ENCODE data around the gene CFLAR.
"Not testable (repeated sequence)": the region's sequence is repeated elsewhere in the genome, so short reads cannot be mapped to it uniquely, and the experiment has no call there.

CFLAR gene

GRCh38 chr2:201118961-201119854 is 3.2 kb downstream of the CFLAR start:
- no peak for DNase-seq (ENCODE audit: low read depth in 2 of 2)

- DNase-seq (ENCODE audit: low read depth in 2 of 2): no peak
Observed at GRCh38 chr2:201122276-201122675, 6.3 kb downstream of the CFLAR start.

GRCh38 chr2:201126308-201127151 is 10.6 kb downstream of the CFLAR start:
- DNase-seq (ENCODE audit: low read depth in 2 of 2): no peak

GRCh38 chr2:201127152-201127511 is 11.2 kb downstream of the CFLAR start:
- no peak for DNase-seq (ENCODE audit: low read depth in 2 of 2)

GRCh38 chr2:201127570-201127969 is 11.6 kb downstream of the CFLAR start:
- DNase-seq (ENCODE audit: low read depth in 2 of 2): no peak

- DNase-seq (ENCODE audit: low read depth in 2 of 2): no peak
Observed at GRCh38 chr2:201128033-201128432, 12.1 kb downstream of the CFLAR start.

- peak in 1 of 2 experiments; percentile 51 for DNase-seq (ENCODE audit: low read depth in 2 of 2)
Observed at GRCh38 chr2:201128933-201129505, 13.1 kb downstream of the CFLAR start.

- DNase-seq (ENCODE audit: low read depth in 2 of 2): peak in 1 of 2 experiments; percentile 23
Observed at GRCh38 chr2:201130524-201131186, 14.7 kb downstream of the CFLAR start.

- no peak for DNase-seq (ENCODE audit: low read depth in 2 of 2)
Observed at GRCh38 chr2:201132518-201132917, 16.6 kb downstream of the CFLAR start.

GRCh38 chr2:201135386-201135785 is 19.4 kb downstream of the CFLAR start:
- no peak for DNase-seq (ENCODE audit: low read depth in 2 of 2)

GRCh38 chr2:201136889-201137321 is 20.9 kb downstream of the CFLAR start:
- DNase-seq (ENCODE audit: low read depth in 2 of 2): no peak

GRCh38 chr2:201137505-201138400 is 21.8 kb downstream of the CFLAR start:
- no peak for DNase-seq (ENCODE audit: low read depth in 2 of 2)

GRCh38 chr2:201138401-201138970 is 22.5 kb downstream of the CFLAR start:
- no peak for DNase-seq (ENCODE audit: low read depth in 2 of 2)

GRCh38 chr2:201138986-201139781 is 23.2 kb downstream of the CFLAR start:
- not testable (repeated sequence) for DNase-seq (ENCODE audit: low read depth in 2 of 2)

- no peak for DNase-seq (ENCODE audit: low read depth in 2 of 2)
Observed at GRCh38 chr2:201139836-201140604, 24.1 kb downstream of the CFLAR start.

- no peak for DNase-seq (ENCODE audit: low read depth in 2 of 2)
Observed at GRCh38 chr2:201144101-201145051, 28.4 kb downstream of the CFLAR start.

GRCh38 chr2:201148434-201148990 is 32.5 kb downstream of the CFLAR start:
- no peak for DNase-seq (ENCODE audit: low read depth in 2 of 2)
